OCI-LY3 (cell line): ENCODE data around the gene AKR1B1.

Experiments used
- EZH2phosphoT487 ChIP-seq: fragments of 200-600 bp; shearing (Covaris generic); IDR thresholded peaks from 2 replicates; pipeline ENCODE4 v1.6.1; 2018; ENCODE audit warnings: antibody characterized with exemption, mixed run types, low read depth
- TF ChIP-seq, protein P1 (sequence below): fragments of 200-600, 300-600 bp; sonication (generic); IDR thresholded peaks from 2 replicates; pipeline ENCODE4 v1.5.1; 2014; ENCODE audit warnings: antibody characterized with exemption, low read length, low read depth

- TF ChIP-seq EZH2phosphoT487: no peak
- TF ChIP-seq, protein P1, sequence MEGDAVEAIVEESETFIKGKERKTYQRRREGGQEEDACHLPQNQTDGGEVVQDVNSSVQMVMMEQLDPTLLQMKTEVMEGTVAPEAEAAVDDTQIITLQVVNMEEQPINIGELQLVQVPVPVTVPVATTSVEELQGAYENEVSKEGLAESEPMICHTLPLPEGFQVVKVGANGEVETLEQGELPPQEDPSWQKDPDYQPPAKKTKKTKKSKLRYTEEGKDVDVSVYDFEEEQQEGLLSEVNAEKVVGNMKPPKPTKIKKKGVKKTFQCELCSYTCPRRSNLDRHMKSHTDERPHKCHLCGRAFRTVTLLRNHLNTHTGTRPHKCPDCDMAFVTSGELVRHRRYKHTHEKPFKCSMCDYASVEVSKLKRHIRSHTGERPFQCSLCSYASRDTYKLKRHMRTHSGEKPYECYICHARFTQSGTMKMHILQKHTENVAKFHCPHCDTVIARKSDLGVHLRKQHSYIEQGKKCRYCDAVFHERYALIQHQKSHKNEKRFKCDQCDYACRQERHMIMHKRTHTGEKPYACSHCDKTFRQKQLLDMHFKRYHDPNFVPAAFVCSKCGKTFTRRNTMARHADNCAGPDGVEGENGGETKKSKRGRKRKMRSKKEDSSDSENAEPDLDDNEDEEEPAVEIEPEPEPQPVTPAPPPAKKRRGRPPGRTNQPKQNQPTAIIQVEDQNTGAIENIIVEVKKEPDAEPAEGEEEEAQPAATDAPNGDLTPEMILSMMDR: no peak
Observed at GRCh38 chr7:134446923-134447322, 12.0 kb downstream of the AKR1B1 start.
